ENCODE data around the gene TRAF6. TPM values are rescaled to one million over a fixed set of nuclear protein-coding genes. Genes with fewer than 3 reads are reported as not detected.

TRAF6 gene
- total RNA-seq, 3 donors from 2014 or later (not counting 1 experiment from before 2014, with no cell fraction given): 37.9 to 43.3 (median 40.2) TPM

DNA sequence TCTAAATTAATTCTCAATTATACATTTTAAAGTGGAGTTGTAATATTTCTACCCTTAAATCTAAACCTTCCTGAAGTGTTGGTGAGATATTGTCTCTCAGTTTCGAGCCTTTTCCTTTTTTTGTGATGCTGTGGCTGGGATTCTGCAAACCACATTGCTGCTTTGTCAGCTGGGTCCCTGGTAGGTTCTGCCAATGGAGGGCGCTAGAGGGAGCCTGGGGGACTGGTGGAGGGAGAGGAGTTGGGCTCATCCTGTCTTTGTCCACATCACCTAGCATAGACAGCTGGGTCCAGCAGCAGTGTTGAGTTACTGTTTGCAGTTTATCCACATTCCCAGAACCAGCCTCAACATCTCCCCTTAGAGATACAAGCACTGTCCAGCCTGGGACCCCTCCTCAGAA, 41.0 kb downstream of the TRAF6 start:
- no CpG with 5 or more reads among the region's 2 CpGs for WGBS (ENCODE audit: insufficient coverage)
- H3K27ac Mint-ChIP-seq: peak overlapping the region; percentile 80 to 89
- H3K9me3 ChIP-seq (ENCODE audit: control insufficient read depth, insufficient read depth, low read length): no peaks in the 10 kb centered on the region
- TF ChIP-seq, protein P1, sequence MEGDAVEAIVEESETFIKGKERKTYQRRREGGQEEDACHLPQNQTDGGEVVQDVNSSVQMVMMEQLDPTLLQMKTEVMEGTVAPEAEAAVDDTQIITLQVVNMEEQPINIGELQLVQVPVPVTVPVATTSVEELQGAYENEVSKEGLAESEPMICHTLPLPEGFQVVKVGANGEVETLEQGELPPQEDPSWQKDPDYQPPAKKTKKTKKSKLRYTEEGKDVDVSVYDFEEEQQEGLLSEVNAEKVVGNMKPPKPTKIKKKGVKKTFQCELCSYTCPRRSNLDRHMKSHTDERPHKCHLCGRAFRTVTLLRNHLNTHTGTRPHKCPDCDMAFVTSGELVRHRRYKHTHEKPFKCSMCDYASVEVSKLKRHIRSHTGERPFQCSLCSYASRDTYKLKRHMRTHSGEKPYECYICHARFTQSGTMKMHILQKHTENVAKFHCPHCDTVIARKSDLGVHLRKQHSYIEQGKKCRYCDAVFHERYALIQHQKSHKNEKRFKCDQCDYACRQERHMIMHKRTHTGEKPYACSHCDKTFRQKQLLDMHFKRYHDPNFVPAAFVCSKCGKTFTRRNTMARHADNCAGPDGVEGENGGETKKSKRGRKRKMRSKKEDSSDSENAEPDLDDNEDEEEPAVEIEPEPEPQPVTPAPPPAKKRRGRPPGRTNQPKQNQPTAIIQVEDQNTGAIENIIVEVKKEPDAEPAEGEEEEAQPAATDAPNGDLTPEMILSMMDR (IDR thresholded peaks at IDR 0.05): peak; percentile 40
- DNase-seq (peak in 1 of 2 donors; percentile 48), ATAC-seq (peak in 2 of 3 donors; percentile 54 to 59)
- H3K36me3 ChIP-seq (ENCODE audit: control insufficient read depth, insufficient read depth, low read length): peaks cover 9% of the 10 kb centered on the region
- no peaks in the 10 kb centered on the region for H3K27me3 Mint-ChIP-seq (ENCODE audit: low read depth in 2 of 2)
- intact Hi-C loops (cut with micrococcal nuclease): no loop called here
- H3K36me3 Mint-ChIP-seq: peaks cover 21% of the 10 kb centered on the region
- no peak overlapping the region for H3K27ac ChIP-seq (ENCODE audit: low read length)
- H3K27me3 ChIP-seq (ENCODE audit: control insufficient read depth, insufficient read depth, low read length): no peaks in the 10 kb centered on the region
- no peak overlapping the region for H3K4me3 Mint-ChIP-seq
- no peaks in the 10 kb centered on the region for H3K9me3 Mint-ChIP-seq
- H3K4me1 ChIP-seq (ENCODE audit: control insufficient read depth, insufficient read depth, low read length): peaks cover 4% of the 10 kb centered on the region
- no peak overlapping the region for H3K4me3 ChIP-seq (ENCODE audit: low read length)
- H3K4me1 Mint-ChIP-seq: peaks cover 57 to 68% of the 10 kb centered on the region in 2 donors

DNA sequence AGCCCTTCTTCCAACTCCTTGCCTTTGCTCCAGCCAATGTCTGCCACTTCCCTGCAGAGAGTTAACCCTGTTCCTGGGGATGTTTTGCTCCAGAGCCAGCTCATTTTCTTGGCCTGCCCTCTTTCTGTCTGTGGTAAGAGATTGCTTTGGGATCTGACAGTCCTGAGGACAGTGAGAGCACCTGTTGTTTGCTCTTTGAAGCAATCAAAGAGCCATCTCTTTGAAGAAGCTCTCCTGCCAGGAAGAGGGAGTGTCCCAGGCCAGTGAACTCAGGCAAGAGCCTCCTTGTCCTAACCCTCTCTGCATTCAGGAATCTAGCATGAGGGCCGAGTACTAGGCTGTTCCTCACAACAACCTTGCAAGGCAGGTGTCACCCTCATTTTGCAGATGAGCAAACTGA, 42.2 kb downstream of the TRAF6 start:
- no peak for ATAC-seq
- Mint-ChIP-seq H3K4me1 (peaks cover 63 to 70% of the 10 kb centered on the region in 2 donors), H3K27ac (peak overlapping the region; percentile 47 to 87), H3K36me3 (peaks cover 31% of the 10 kb centered on the region), H3K27me3 (ENCODE audit: low read depth in 2 of 2) (no peaks in the 10 kb centered on the region), H3K4me3 (no peak overlapping the region), H3K9me3 (no peaks in the 10 kb centered on the region)
- Histone ChIP-seq H3K36me3 (ENCODE audit: control insufficient read depth, insufficient read depth, low read length) (peaks cover 20% of the 10 kb centered on the region), H3K4me1 (ENCODE audit: control insufficient read depth, insufficient read depth, low read length) (peaks cover 4% of the 10 kb centered on the region), H3K27me3 (ENCODE audit: control insufficient read depth, insufficient read depth, low read length) (no peaks in the 10 kb centered on the region), H3K4me3 (ENCODE audit: low read length) (no peak overlapping the region), H3K27ac (ENCODE audit: low read length) (no peak overlapping the region), H3K9me3 (ENCODE audit: control insufficient read depth, insufficient read depth, low read length) (no peaks in the 10 kb centered on the region)
- TF ChIP-seq, protein P1 (IDR thresholded peaks at IDR 0.05): no peak
- no peak for DNase-seq
- 82% methylated on average over 1 of the region's 1 CpG for WGBS (ENCODE audit: insufficient coverage)
- intact Hi-C loops (cut with micrococcal nuclease): no loop called here

DNA sequence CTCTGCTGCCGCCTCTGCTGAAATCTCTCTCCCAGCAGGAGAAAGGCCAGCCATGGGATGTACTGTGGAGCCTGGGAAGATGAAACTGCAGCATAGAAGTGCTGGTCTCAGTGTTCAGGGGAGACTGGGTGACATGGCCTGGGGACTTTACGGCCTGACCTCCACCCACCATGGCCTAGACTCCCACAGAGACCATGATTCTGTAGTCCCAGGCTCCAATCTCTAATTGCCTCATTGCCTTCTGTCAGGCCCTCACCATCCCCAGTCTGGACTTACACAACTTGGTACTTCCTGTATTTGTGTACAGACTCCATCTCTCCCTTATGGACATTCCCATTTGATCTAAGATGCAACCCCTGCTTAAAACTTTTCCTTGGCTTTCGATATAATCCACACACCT, 43.1 kb downstream of the TRAF6 start:
- 96% methylated on average over 3 of the region's 3 CpGs for WGBS (ENCODE audit: insufficient coverage)
- H3K4me1 Mint-ChIP-seq: peaks cover 66 to 75% of the 10 kb centered on the region in 2 donors
- Histone ChIP-seq H3K27me3 (ENCODE audit: control insufficient read depth, insufficient read depth, low read length) (no peaks in the 10 kb centered on the region), H3K4me3 (ENCODE audit: low read length) (no peak overlapping the region), H3K27ac (ENCODE audit: low read length) (no peak overlapping the region), H3K9me3 (ENCODE audit: control insufficient read depth, insufficient read depth, low read length) (no peaks in the 10 kb centered on the region), H3K4me1 (ENCODE audit: control insufficient read depth, insufficient read depth, low read length) (peaks cover 4% of the 10 kb centered on the region), H3K36me3 (ENCODE audit: control insufficient read depth, insufficient read depth, low read length) (peaks cover 29% of the 10 kb centered on the region)
- intact Hi-C loops (cut with micrococcal nuclease): no loop called here
- TF ChIP-seq, protein P1 (IDR thresholded peaks at IDR 0.05): no peak
- peaks cover 34% of the 10 kb centered on the region for H3K36me3 Mint-ChIP-seq
- no peaks in the 10 kb centered on the region for H3K27me3 Mint-ChIP-seq (ENCODE audit: low read depth in 2 of 2)
- no peak overlapping the region for H3K4me3 Mint-ChIP-seq
- H3K9me3 Mint-ChIP-seq: no peaks in the 10 kb centered on the region
- ATAC-seq (no peak), DNase-seq (no peak)
- peak overlapping the region; percentile 47 to 87 for H3K27ac Mint-ChIP-seq

Measured in natural killer cell (primary cell).